Esophagus squamous epithelium (tissue), 4 donors: ENCODE measurements around the gene C2CD4C.

Experiments
- POLR2A ChIP-seq, 4 donors: fragments of 450-650 bp; IDR thresholded peaks; one replicate each; pipeline ENCODE4 v1.6.1; 2017; ENCODE audit warnings: antibody characterized with exemption in 4 of 4, mild to moderate bottlenecking in 4 of 4, moderate library complexity in 3 of 4
- TF ChIP-seq, protein P1 (sequence below), 6 experiments: fragments of 450-650 bp in 4 of 6; fragments of 200-600 bp in 2 of 6; sonication (generic) in 2 of 6; IDR thresholded peaks; one replicate each; pipeline ENCODE4 v1.5.1; 2016 to 2019; ENCODE audit warnings: antibody characterized with exemption in 6 of 6, mild to moderate bottlenecking in 4 of 6, moderate library complexity in 4 of 6

DNA sequence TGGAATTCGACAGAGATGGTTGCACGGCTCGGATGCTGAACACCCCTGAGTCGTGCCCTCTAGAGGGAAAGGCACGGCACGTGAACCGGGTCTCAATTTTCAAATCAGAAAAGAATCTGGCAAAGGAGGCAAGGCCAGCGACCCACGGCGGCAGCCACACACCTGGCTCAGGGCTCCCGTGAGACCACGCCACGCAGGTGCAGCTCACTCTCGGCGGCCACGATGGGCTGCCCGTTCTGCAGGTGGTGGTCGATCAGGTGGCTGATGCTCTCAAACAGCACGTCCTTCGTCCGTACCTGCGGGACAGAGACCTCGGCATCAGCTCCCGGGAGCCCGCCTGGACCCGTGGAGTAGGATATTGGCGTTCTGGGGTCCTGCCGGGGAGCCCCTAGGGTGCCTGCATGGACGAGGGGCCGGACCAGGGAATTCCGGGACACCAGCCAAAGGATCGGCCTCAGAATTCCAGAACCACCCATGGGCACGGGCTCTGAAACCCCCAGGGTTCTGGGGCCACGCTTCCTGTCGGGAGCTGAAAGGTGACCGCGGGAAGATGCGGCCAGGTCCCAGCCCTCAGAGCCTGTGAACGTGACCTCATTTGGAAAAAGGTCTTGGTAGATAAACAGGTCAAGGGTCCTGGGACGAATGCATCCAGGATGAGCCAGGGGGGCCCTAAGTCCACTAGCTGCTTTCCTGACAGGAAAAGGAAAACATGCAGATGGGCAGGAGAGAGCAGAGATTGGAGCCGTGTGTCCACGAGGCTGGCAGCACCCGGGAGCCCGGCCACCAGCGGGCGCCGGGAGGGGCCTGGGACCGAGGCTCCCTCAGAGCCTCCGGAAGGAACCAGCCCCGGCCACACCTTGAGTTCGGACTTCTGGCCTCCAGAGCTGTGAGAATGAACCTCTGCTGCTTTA, 10.1 kb upstream of the C2CD4C start:
- TF ChIP-seq, protein P1, sequence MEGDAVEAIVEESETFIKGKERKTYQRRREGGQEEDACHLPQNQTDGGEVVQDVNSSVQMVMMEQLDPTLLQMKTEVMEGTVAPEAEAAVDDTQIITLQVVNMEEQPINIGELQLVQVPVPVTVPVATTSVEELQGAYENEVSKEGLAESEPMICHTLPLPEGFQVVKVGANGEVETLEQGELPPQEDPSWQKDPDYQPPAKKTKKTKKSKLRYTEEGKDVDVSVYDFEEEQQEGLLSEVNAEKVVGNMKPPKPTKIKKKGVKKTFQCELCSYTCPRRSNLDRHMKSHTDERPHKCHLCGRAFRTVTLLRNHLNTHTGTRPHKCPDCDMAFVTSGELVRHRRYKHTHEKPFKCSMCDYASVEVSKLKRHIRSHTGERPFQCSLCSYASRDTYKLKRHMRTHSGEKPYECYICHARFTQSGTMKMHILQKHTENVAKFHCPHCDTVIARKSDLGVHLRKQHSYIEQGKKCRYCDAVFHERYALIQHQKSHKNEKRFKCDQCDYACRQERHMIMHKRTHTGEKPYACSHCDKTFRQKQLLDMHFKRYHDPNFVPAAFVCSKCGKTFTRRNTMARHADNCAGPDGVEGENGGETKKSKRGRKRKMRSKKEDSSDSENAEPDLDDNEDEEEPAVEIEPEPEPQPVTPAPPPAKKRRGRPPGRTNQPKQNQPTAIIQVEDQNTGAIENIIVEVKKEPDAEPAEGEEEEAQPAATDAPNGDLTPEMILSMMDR (IDR thresholded peaks at IDR 0.05) = no peak
- no peak for TF ChIP-seq POLR2A (IDR thresholded peaks at IDR 0.05)
